Large intestine (tissue), 3 donors: Measurements from ENCODE around the gene MIS18BP1. TPM values are rescaled to one million over a fixed set of nuclear protein-coding genes. Genes with fewer than 3 reads are reported as not detected.
A peak's percentile ranks its signal among the peaks of the same experiment; 100 is the strongest.

Experiments used
- DNase-seq, 2 donors: peaks; one replicate each; pipeline versions ENCODE4 v3.0.0 to v3.0.0-alpha.2; 2013
- H3K27ac ChIP-seq: one replicate; pipeline ENCODE4 v1.5.1; 2013; ENCODE audit warnings: low read length
- H3K27me3 ChIP-seq: 2 replicates; pipeline ENCODE4 v1.6.1; 2013; ENCODE audit warnings: low read length; ENCODE audit not compliant: control insufficient read depth, insufficient read depth
- H3K36me3 ChIP-seq: 2 replicates; pipeline ENCODE4 v1.6.1; 2013; ENCODE audit warnings: low read length; ENCODE audit not compliant: control insufficient read depth, insufficient read depth
- H3K4me1 ChIP-seq: one replicate; pipeline ENCODE4 v1.6.1; 2013; ENCODE audit warnings: low read length; ENCODE audit not compliant: control insufficient read depth, insufficient read depth
- H3K4me3 ChIP-seq: one replicate; pipeline ENCODE4 v1.5.1; 2013; ENCODE audit warnings: low read length
- H3K9me3 ChIP-seq: one replicate; pipeline ENCODE4 v1.6.1; 2013; ENCODE audit warnings: mild to moderate bottlenecking, low read depth, low read length, moderate library complexity; ENCODE audit not compliant: control insufficient read depth
- WGBS: methylation state at CpG from one replicate; pipeline ENCODE4 v1.1.5; 2013; ENCODE audit warnings: low lambda C conversion rate; ENCODE audit not compliant: insufficient coverage; 5-methylcytosine and 5-hydroxymethylcytosine counted together
- polyA plus RNA-seq: library from polyadenylated mRNA; unstranded; fragments of 120-200 nt; gene quantifications from one replicate; pipeline ENCODE4 v1.2.1, GENCODE V29; 2013

MIS18BP1 gene
- polyA plus RNA-seq, 1 donor: 29.8 TPM

- WGBS: 100% methylated on average over 1 of the region's 1 CpG
- DNase-seq: no peak
- Histone ChIP-seq H3K4me1 (no peaks in the 10 kb centered on the region), H3K4me3 (no peak overlapping the region), H3K27me3 (no peaks in the 10 kb centered on the region), H3K27ac (no peak overlapping the region), H3K9me3 (peaks cover 3% of the 10 kb centered on the region), H3K36me3 (peaks cover 44% of the 10 kb centered on the region)
Observed at GRCh38 chr14:45210159-45210558, 42.8 kb downstream of the MIS18BP1 start.

DNA sequence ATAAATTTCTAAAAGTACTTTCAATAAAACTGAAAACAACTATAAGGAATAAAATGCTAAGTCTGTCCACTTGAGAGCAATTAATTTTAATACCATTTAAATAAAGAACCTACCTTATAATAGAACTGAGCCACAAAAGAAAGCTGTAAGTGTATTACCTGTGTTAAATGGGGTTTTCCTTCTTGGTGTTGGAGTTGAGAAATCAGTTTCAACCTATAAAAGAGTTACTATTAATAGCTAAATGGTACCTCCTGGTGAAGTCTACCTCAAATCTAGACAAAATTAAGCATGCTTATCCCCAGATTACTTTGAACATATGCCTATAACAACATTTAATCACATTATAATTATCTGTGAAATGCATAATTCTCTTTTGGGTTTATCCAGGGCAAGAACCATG, 48.8 kb downstream of the MIS18BP1 start:
- Histone ChIP-seq H3K4me3 (no peak overlapping the region), H3K4me1 (no peaks in the 10 kb centered on the region), H3K36me3 (peaks cover 12% of the 10 kb centered on the region), H3K27me3 (no peaks in the 10 kb centered on the region), H3K9me3 (no peaks in the 10 kb centered on the region), H3K27ac (no peak overlapping the region)
- no peak for DNase-seq

- Histone ChIP-seq H3K27ac (no peak overlapping the region), H3K9me3 (no peaks in the 10 kb centered on the region), H3K4me3 (no peak overlapping the region), H3K36me3 (peaks cover 9% of the 10 kb centered on the region), H3K27me3 (no peaks in the 10 kb centered on the region), H3K4me1 (no peaks in the 10 kb centered on the region)
- no CpG with 5 or more reads among the region's 1 CpG for WGBS
- DNase-seq: peak in 1 of 2 donors; percentile 6
Observed at GRCh38 chr14:45201905-45202304, 51.1 kb downstream of the MIS18BP1 start.

DNA sequence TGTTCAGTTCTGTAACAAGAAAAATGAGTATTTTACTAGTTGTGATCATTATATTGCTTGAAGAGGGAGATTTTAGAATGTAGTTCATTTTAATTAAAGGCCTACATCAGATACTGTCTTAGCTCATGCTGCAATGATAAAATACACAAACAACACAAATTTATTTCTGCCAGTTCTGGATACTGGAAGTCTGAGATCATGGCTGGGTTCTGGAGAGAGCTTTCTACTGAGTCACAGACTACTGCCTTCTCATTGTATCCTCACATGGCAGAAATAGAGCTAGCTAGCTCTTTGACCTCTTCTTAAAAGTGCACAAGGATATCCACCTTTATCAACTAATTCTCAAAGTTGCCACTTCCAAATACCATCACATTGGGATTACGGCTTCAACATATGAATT, 53.8 kb downstream of the MIS18BP1 start:
- Histone ChIP-seq H3K27ac (no peak overlapping the region), H3K4me1 (no peaks in the 10 kb centered on the region), H3K27me3 (no peaks in the 10 kb centered on the region), H3K9me3 (no peaks in the 10 kb centered on the region), H3K4me3 (no peak overlapping the region), H3K36me3 (peaks cover 8% of the 10 kb centered on the region)
- WGBS: no CpG with 5 or more reads among the region's 1 CpG
- DNase-seq: no peak

DNA sequence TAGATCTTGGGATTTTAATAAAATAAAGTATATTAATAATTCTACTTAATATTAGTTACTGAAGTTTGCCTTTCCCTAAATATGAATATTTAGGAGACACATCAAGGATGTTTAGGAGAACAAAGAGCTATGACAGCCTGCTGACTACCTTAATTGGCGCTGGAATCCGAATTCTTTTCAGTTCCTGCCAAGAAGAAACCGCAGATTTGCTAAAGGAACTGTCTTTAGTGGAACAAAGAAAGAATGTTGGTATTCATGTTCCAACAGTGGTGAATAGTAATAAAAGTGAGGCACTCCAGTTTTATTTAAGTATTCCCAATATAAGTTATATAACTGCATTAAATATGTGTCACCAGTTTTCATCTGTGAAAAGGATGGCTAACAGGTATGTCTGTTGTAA, 54.5 kb downstream of the MIS18BP1 start:
- no peak for DNase-seq
- no peaks in the 10 kb centered on the region for H3K27me3 ChIP-seq
- no CpG with 5 or more reads among the region's 3 CpGs for WGBS

GRCh38 chr14:45194964-45195363, 58.0 kb downstream of the MIS18BP1 start:
- no peaks in the 10 kb centered on the region for H3K9me3 ChIP-seq
- DNase-seq: no peak
- H3K4me1 ChIP-seq: no peaks in the 10 kb centered on the region
- H3K27me3 ChIP-seq: no peaks in the 10 kb centered on the region
- peaks cover 2% of the 10 kb centered on the region for H3K36me3 ChIP-seq
- no CpG with 5 or more reads among the region's 4 CpGs for whole genome bisulfite sequencing
- no peak overlapping the region for H3K27ac ChIP-seq
- H3K4me3 ChIP-seq: no peak overlapping the region

More for the DNA sequence above, 54.5 kb downstream of the MIS18BP1 start:
- H3K36me3 ChIP-seq: peaks cover 8% of the 10 kb centered on the region
- H3K9me3 ChIP-seq: no peaks in the 10 kb centered on the region
- H3K4me1 ChIP-seq: no peaks in the 10 kb centered on the region
- no peak overlapping the region for H3K4me3 ChIP-seq
- H3K27ac ChIP-seq: no peak overlapping the region

- Histone ChIP-seq H3K4me1 (no peaks in the 10 kb centered on the region), H3K27ac (no peak overlapping the region), H3K36me3 (no peaks in the 10 kb centered on the region), H3K9me3 (no peaks in the 10 kb centered on the region), H3K4me3 (no peak overlapping the region), H3K27me3 (no peaks in the 10 kb centered on the region)
- 100% methylated on average over 2 of the region's 2 CpGs for WGBS
- no peak for DNase-seq
Observed at GRCh38 chr14:45185100-45185814, 67.7 kb downstream of the MIS18BP1 start.

GRCh38 chr14:45181806-45182205, 71.2 kb downstream of the MIS18BP1 start:
- no peaks in the 10 kb centered on the region for H3K36me3 ChIP-seq
- no peak overlapping the region for H3K27ac ChIP-seq
- no peaks in the 10 kb centered on the region for H3K27me3 ChIP-seq
- H3K4me1 ChIP-seq: no peaks in the 10 kb centered on the region
- WGBS: no CpG with 5 or more reads among the region's 3 CpGs
- DNase-seq: no peak
- H3K4me3 ChIP-seq: no peak overlapping the region
- no peaks in the 10 kb centered on the region for H3K9me3 ChIP-seq

DNA sequence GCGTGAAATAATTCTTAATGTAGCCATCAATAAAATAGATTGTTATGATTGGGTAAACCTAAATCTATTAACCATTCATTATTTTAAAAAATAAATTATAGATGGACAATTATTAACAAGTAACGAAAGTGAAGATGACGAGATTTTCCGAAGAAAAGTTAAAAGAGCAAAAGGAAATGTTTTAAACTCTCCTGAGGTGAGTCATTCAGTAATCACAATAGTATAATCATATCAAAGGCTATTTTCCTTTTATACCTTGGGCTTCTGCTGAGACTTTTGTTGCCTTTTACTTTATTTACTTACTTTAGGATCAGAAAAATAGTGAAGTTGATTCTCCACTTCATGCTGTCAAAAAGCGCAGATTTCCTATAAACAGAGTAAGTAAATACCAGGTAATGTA, 71.7 kb downstream of the MIS18BP1 start:
- H3K27me3 ChIP-seq: no peaks in the 10 kb centered on the region
- WGBS: 100% methylated on average over 5 of the region's 5 CpGs

DNA sequence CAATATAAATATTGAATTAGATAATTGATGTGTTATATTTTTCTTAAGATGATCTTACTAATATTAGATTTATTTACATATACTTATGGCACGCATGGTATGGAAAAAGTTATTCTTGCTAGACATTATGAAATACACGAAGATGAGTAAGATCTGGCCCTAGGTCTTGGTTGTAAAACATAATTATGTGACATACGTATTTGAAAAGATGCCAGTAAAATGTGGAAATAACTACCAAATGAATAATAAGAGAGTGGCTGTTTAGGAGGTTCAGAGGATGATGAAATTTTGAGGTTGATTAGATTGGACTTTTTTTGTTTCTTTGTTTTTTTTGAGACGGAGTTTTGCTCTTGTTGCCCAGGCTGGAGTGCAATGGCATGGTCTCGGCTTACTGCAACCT, 75.9 kb downstream of the MIS18BP1 start:
- no peaks in the 10 kb centered on the region for H3K27me3 ChIP-seq
- H3K27ac ChIP-seq: no peak overlapping the region
- DNase-seq: no peak
- H3K4me1 ChIP-seq: no peaks in the 10 kb centered on the region
- H3K9me3 ChIP-seq: no peaks in the 10 kb centered on the region
- H3K4me3 ChIP-seq: no peak overlapping the region
- 80% methylated on average over 1 of the region's 5 CpGs for WGBS
- H3K36me3 ChIP-seq: no peaks in the 10 kb centered on the region

More for the DNA sequence above, 71.7 kb downstream of the MIS18BP1 start:
- Histone ChIP-seq H3K27ac (no peak overlapping the region), H3K4me1 (no peaks in the 10 kb centered on the region), H3K9me3 (no peaks in the 10 kb centered on the region), H3K36me3 (no peaks in the 10 kb centered on the region), H3K4me3 (no peak overlapping the region)
- no peak for DNase-seq

- Histone ChIP-seq H3K4me1 (no peaks in the 10 kb centered on the region), H3K4me3 (no peak overlapping the region), H3K27ac (no peak overlapping the region), H3K27me3 (no peaks in the 10 kb centered on the region), H3K9me3 (no peaks in the 10 kb centered on the region), H3K36me3 (no peaks in the 10 kb centered on the region)
- no peak for DNase-seq
Observed at GRCh38 chr14:45169906-45170305, 83.1 kb downstream of the MIS18BP1 start.
